HCT116 (cell line): ENCODE data around the gene CDK19. TPM values are rescaled to one million over a fixed set of nuclear protein-coding genes. Genes with fewer than 3 reads are reported as not detected.

Experiments
- ATAC-seq: fragments of 200-7000 bp; cut with Tn5 transposase; 2 replicates; pipeline ENCODE4 v1.9.1; 2020; ENCODE audit warnings: mild to moderate bottlenecking, moderate library complexity
- BruUV-seq: library from RNA; stranded (reverse); fragments of 400-500 nt; replicated peaks from 2 replicates; lab custom pipeline; 2021; lab: Mats Ljungman, UMichigan
- CTCF ChIA-PET: fragments of 300-600 bp; sonication (Branson Sonifier 250); formaldehyde crosslinking; loops from one replicate; lab custom pipeline; 2021; ENCODE audit warnings: antibody characterized with exemption; lab: Charles Lee
- POLR2A ChIA-PET: fragments of 300-600, 350-600 bp; sonication (Branson Sonifier 250); formaldehyde crosslinking; loops from one replicate; lab custom pipeline; 2021; ENCODE audit warnings: antibody characterized with exemption; lab: Charles Lee
- RAD21 ChIA-PET, 2 experiments: fragments of 300-600 bp; sonication (Branson Sonifier 250); formaldehyde crosslinking; loops; one replicate each; lab custom pipeline; 2023; ENCODE audit warnings: low total read pairs in 2 of 2; ENCODE audit not compliant: uncharacterized antibody in 2 of 2, unreplicated experiment in 2 of 2, low non-redundant PET in 1 of 2; lab: Charles Lee
- DNase-seq: peaks from one replicate; pipeline ENCODE4 v3.0.0-alpha.2; 2010; ENCODE audit warnings: low read depth, low spot score
- H2AFZ ChIP-seq: fragments of 200-600 bp; shearing (Covaris generic), sonication (generic); 2 replicates; pipeline ENCODE4 v1.6.1; 2017; ENCODE audit warnings: low read depth, mixed run types, mixed read lengths, antibody characterized with exemption, low read length; ENCODE audit not compliant: poor library complexity, severe bottlenecking
- H3K27ac ChIP-seq: 2 replicates; pipeline ENCODE4 v1.5.1; 2012; ENCODE audit warnings: low read depth, low read length
- H3K27me3 ChIP-seq: fragments of 200-600 bp; sonication (generic); 2 replicates; pipeline ENCODE4 v1.6.1; 2016; ENCODE audit warnings: mixed run types, low read length, mixed read lengths; ENCODE audit not compliant: insufficient read depth
- H3K36me3 ChIP-seq, 2 experiments: fragments of 200-500 bp in 1 of 2; fragments of 200-600 bp in 1 of 2; sonication (Bioruptor generic) in 1 of 2; sonication (generic) in 1 of 2; 2 replicates each; pipeline versions ENCODE4 v1.5.1 to v1.6.1; 2014 to 2016; ENCODE audit warnings: low read length in 2 of 2, inconsistent platforms in 1 of 2, mixed read lengths in 1 of 2, mixed run types in 1 of 2; ENCODE audit not compliant: insufficient read depth in 2 of 2, control insufficient read depth in 1 of 2
- H3K4me1 ChIP-seq, 2 experiments: fragments of 200-600 bp in 1 of 2; sonication (generic) in 1 of 2; 2 replicates each; pipeline versions ENCODE4 v1.5.1 to v1.6.1; 2012 to 2017; ENCODE audit warnings: low read length in 2 of 2, inconsistent platforms in 1 of 2, mild to moderate bottlenecking in 1 of 2, mixed read lengths in 1 of 2, mixed run types in 1 of 2, moderate library complexity in 1 of 2; ENCODE audit not compliant: insufficient read depth in 2 of 2, control insufficient read depth in 1 of 2
- H3K4me2 ChIP-seq: fragments of 200-600 bp; sonication (generic); 2 replicates; pipeline ENCODE4 v1.6.1; 2017; ENCODE audit warnings: mixed run types, low read length, mixed read lengths
- H3K4me3 ChIP-seq, 2 experiments: fragments of 200-600 bp in 1 of 2; sonication (generic) in 1 of 2; replicated peaks in 1 of 2; 2 replicates each; pipeline ENCODE4 v1.5.1; 2011 to 2016; ENCODE audit warnings: low read length in 2 of 2, control low read depth in 1 of 2, low read depth in 1 of 2, mild to moderate bottlenecking in 1 of 2, mixed read lengths in 1 of 2, mixed run types in 1 of 2
- H3K79me2 ChIP-seq: fragments of 200-600 bp; sonication (generic); 2 replicates; pipeline ENCODE4 v1.6.1; 2017; ENCODE audit warnings: mild to moderate bottlenecking, mixed run types, low read length, moderate library complexity, mixed read lengths; ENCODE audit not compliant: insufficient read depth
- H3K9ac ChIP-seq: fragments of 200-600 bp; sonication (generic); 2 replicates; pipeline ENCODE4 v1.6.1; 2016; ENCODE audit warnings: low read length, mixed read lengths
- H3K9me2 ChIP-seq: fragments of 200-600 bp; sonication (generic), shearing (Covaris generic); 2 replicates; pipeline ENCODE4 v1.6.1; 2017; ENCODE audit warnings: mixed run types, mild to moderate bottlenecking, moderate library complexity; ENCODE audit not compliant: insufficient read depth
- H3K9me3 ChIP-seq, 2 experiments: fragments of 200-500 bp in 1 of 2; fragments of 200-600 bp in 1 of 2; sonication (Bioruptor generic) in 1 of 2; sonication (generic) in 1 of 2; 2 replicates each; pipeline ENCODE4 v1.6.1; 2014 to 2017; ENCODE audit warnings: low read length in 2 of 2, mixed read lengths in 2 of 2, inconsistent platforms in 1 of 2, low read depth in 1 of 2, mild to moderate bottlenecking in 1 of 2, mixed run types in 1 of 2, moderate library complexity in 1 of 2; ENCODE audit not compliant: control insufficient read depth in 1 of 2, insufficient read depth in 1 of 2
- H4K20me1 ChIP-seq: fragments of 200-600 bp; sonication (generic), shearing (Covaris generic); 2 replicates; pipeline ENCODE4 v1.6.1; 2017; ENCODE audit warnings: mixed run types, mild to moderate bottlenecking, moderate library complexity; ENCODE audit not compliant: insufficient read depth
- ATF3 ChIP-seq: IDR thresholded peaks from 2 replicates; pipeline ENCODE4 v1.6.1; 2012
- CEBPB ChIP-seq: IDR thresholded peaks from 2 replicates; pipeline ENCODE4 v1.6.1; 2012; ENCODE audit warnings: low read depth
- EGR1 ChIP-seq: IDR thresholded peaks from 2 replicates; pipeline ENCODE4 v1.6.1; 2012; ENCODE audit warnings: low read depth
- EZH2 ChIP-seq: fragments of 200-600 bp; sonication (generic); IDR thresholded peaks from 2 replicates; pipeline ENCODE4 v1.6.1; 2017; ENCODE audit warnings: antibody characterized with exemption, mixed run types
- EZH2phosphoT487 ChIP-seq: fragments of 200-600 bp; IDR thresholded peaks from 2 replicates; pipeline ENCODE4 v1.6.1; 2018; ENCODE audit warnings: antibody characterized with exemption, borderline replicate concordance
- FOSL1 ChIP-seq: IDR thresholded peaks from 2 replicates; pipeline ENCODE4 v1.6.1; 2012; ENCODE audit warnings: low read depth
- MAX ChIP-seq: IDR thresholded peaks from 2 replicates; pipeline ENCODE4 v1.6.1; 2012
- POLR2A ChIP-seq: IDR thresholded peaks from 2 replicates; pipeline ENCODE4 v1.7.0; 2011; ENCODE audit warnings: borderline replicate concordance; ENCODE audit not compliant: insufficient read depth, insufficient read length; ENCODE audit errors: extremely low read depth
- POLR2AphosphoS5 ChIP-seq: IDR thresholded peaks from 2 replicates; pipeline ENCODE4 v1.6.1; 2011; ENCODE audit warnings: mild to moderate bottlenecking, low read depth, low read length, moderate library complexity
- REST ChIP-seq: IDR thresholded peaks from 2 replicates; pipeline ENCODE4 v1.6.1; 2012; ENCODE audit warnings: low read depth
- SIN3A ChIP-seq: IDR thresholded peaks from 2 replicates; pipeline ENCODE4 v1.6.1; 2012; ENCODE audit warnings: low read depth
- ZBTB33 ChIP-seq: IDR thresholded peaks from 2 replicates; pipeline ENCODE4 v1.6.1; 2011; ENCODE audit warnings: mild to moderate bottlenecking, low read length, moderate library complexity; ENCODE audit not compliant: insufficient replicate concordance; ENCODE audit errors: extremely low read depth
- ZFX ChIP-seq: fragments of 450-650 bp; IDR thresholded peaks from 2 replicates; pipeline ENCODE4 v1.6.1; 2017
- intact Hi-C: fragments of 100-400 bp; cut with micrococcal nuclease; formaldehyde crosslinking; loops from 2 replicates; pipeline ENCODE4 v1.10.0; 2022
- total RNA-seq: library from RNA; stranded (reverse); gene quantifications from one replicate; pipeline ENCODE4 v1.2.1, GENCODE V29; 2021; ENCODE audit not compliant: unreplicated experiment

CDK19 gene
- total RNA-seq, 1 experiment from 2014 or later: 20.0 TPM

GRCh38 chr6:110768057-110768456, 47.2 kb downstream of the CDK19 start:
- H3K79me2 ChIP-seq: no peaks in the 10 kb centered on the region
- no peak overlapping the region for H3K4me2 ChIP-seq
- no peak overlapping the region for H3K4me3 ChIP-seq
- H3K36me3 ChIP-seq: no peaks in the 10 kb centered on the region
- ChIA-PET CTCF (no interaction called here), POLR2A (no interaction called here), RAD21 (no interaction called here)
- no TSS peak for BruUV-seq
- intact Hi-C loops: no loop called here
- TF ChIP-seq ZBTB33 (no peak), POLR2AphosphoS5 (no peak), SIN3A (no peak), EZH2 (no peak), POLR2A (no peak), MAX (no peak), ATF3 (no peak), REST (no peak), FOSL1 (no peak), CEBPB (no peak), ZFX (no peak), EGR1 (no peak), EZH2phosphoT487 (no peak)
- no peak for ATAC-seq
- H3K27me3 ChIP-seq: no peaks in the 10 kb centered on the region
- DNase-seq: no peak
- no peak overlapping the region for H2AFZ ChIP-seq
- H4K20me1 ChIP-seq: no peaks in the 10 kb centered on the region
- H3K4me1 ChIP-seq: no peaks in the 10 kb centered on the region
- peaks cover 0 to 5% of the 10 kb centered on the region in 2 experiments; a peak in 1 of 4 replicates for H3K9me3 ChIP-seq
- no peak overlapping the region for H3K9ac ChIP-seq
- no peak overlapping the region for H3K27ac ChIP-seq
- no peaks in the 10 kb centered on the region for H3K9me2 ChIP-seq
